Calu3 (cell line): ENCODE results near the gene S100A11. TPM values are rescaled to one million over a fixed set of nuclear protein-coding genes. Genes with fewer than 3 reads are reported as not detected.

Experiments used
- BruUV-seq: library from RNA; stranded (reverse); fragments of 400-500 nt; replicated peaks from 2 replicates; lab custom pipeline; 2021; lab: Mats Ljungman, UMichigan
- CTCF ChIA-PET: fragments of 300-600 bp; sonication (Branson Sonifier 250); formaldehyde crosslinking; loops from one replicate; lab custom pipeline; 2022; ENCODE audit warnings: antibody characterized with exemption; lab: Charles Lee
- DNase-seq: peaks from one replicate; pipeline ENCODE4 v3.0.0; 2022
- H3K27ac Mint-ChIP-seq: one replicate; pipeline ENCODE4 v1.8.0; 2022; ENCODE audit warnings: mixed read lengths; ENCODE audit not compliant: unreplicated experiment
- H3K27me3 Mint-ChIP-seq: one replicate; pipeline ENCODE4 v1.8.0; 2022; ENCODE audit warnings: mixed read lengths; ENCODE audit not compliant: unreplicated experiment
- H3K36me3 Mint-ChIP-seq: one replicate; pipeline ENCODE4 v1.8.0; 2022; ENCODE audit warnings: mild to moderate bottlenecking, moderate library complexity, mixed read lengths; ENCODE audit not compliant: insufficient read depth, unreplicated experiment
- H3K4me1 Mint-ChIP-seq: one replicate; pipeline ENCODE4 v1.8.0; 2022; ENCODE audit warnings: mild to moderate bottlenecking, low read depth, mixed read lengths; ENCODE audit not compliant: unreplicated experiment
- H3K4me3 Mint-ChIP-seq: one replicate; pipeline ENCODE4 v1.8.0; 2022; ENCODE audit warnings: mild to moderate bottlenecking, low read depth, moderate library complexity, mixed read lengths; ENCODE audit not compliant: unreplicated experiment
- H3K9me3 Mint-ChIP-seq: one replicate; pipeline ENCODE4 v1.8.0; 2022; ENCODE audit warnings: low read depth, mixed read lengths; ENCODE audit not compliant: unreplicated experiment
- intact Hi-C: fragments of 100-400 bp; cut with micrococcal nuclease; formaldehyde crosslinking; loops from one replicate; pipeline ENCODE4 v1.10.0; 2022; ENCODE audit not compliant: unreplicated experiment
- total RNA-seq: library from RNA; stranded (reverse); gene quantifications from 2 replicates; pipeline ENCODE4 v1.2.3, GENCODE V29; 2022
- TF ChIP-seq, protein P1 (sequence below): fragments of 200-600 bp; IDR thresholded peaks from one replicate; pipeline ENCODE4 v1.8.0; 2022; ENCODE audit warnings: antibody characterized with exemption; ENCODE audit not compliant: unreplicated experiment

The S100A11 gene
- total RNA-seq, 1 experiment from 2014 or later = 1,217 TPM

DNA sequence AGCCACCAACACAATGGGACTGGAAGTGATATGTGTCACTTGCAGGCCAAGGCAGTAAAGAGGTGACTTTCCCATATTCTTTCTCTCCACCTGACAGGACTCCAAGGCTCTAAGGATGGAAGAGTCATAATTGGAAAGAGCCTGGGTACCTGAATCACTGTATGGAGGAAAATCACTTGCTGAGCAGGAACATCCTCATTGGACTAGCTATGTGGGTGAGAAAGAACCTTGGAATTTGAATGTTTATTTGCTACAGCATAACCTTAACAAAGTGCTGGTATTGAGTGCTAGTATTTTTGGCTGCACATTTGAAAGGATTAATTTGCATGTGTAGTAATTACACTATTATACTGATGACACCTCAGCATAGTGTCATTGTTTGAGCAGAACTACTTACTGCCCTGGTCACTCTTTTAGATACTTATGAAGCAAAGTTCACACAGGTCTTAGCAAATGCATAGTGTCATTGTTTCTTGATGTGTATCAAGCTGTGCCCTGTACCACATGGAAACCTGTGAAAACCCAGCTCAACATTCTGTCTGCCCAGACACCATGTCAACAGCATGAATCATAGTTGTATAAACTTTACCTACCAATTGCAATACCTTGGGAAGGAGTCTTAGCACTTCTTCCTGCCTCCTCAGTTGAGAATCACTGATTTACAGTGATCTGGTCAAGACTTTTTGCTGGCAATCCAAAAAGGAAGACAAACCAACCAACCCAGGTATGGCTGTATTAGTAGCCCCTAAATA, 38.0 kb downstream of the S100A11 start:
- no peaks in the 10 kb centered on the region for H3K9me3 Mint-ChIP-seq
- H3K27ac Mint-ChIP-seq = peak overlapping the region; percentile 44
- peaks cover 30% of the 10 kb centered on the region for H3K36me3 Mint-ChIP-seq
- H3K4me3 Mint-ChIP-seq = no peak overlapping the region
- intact Hi-C loops = loop anchor here (1.0 to 2.0 kb wide), 2 partner anchors 36 to 109 kb away; no protein-coding TSS in a partner anchor
- no TSS peak for BruUV-seq
- H3K4me1 Mint-ChIP-seq = peaks cover 70% of the 10 kb centered on the region
- DNase-seq = peak; percentile 68
- no peaks in the 10 kb centered on the region for H3K27me3 Mint-ChIP-seq
- CTCF ChIA-PET = interaction anchor here (0.5 to 7.7 kb wide), 20 partner anchors 10 to 1960 kb away, joined by 3 to 146 read pairs (median 5); partner anchors contain the start of genes C2CD4D, CRTC2, S100A11 and THEM4
- TF ChIP-seq, protein P1, sequence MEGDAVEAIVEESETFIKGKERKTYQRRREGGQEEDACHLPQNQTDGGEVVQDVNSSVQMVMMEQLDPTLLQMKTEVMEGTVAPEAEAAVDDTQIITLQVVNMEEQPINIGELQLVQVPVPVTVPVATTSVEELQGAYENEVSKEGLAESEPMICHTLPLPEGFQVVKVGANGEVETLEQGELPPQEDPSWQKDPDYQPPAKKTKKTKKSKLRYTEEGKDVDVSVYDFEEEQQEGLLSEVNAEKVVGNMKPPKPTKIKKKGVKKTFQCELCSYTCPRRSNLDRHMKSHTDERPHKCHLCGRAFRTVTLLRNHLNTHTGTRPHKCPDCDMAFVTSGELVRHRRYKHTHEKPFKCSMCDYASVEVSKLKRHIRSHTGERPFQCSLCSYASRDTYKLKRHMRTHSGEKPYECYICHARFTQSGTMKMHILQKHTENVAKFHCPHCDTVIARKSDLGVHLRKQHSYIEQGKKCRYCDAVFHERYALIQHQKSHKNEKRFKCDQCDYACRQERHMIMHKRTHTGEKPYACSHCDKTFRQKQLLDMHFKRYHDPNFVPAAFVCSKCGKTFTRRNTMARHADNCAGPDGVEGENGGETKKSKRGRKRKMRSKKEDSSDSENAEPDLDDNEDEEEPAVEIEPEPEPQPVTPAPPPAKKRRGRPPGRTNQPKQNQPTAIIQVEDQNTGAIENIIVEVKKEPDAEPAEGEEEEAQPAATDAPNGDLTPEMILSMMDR = no peak

DNA sequence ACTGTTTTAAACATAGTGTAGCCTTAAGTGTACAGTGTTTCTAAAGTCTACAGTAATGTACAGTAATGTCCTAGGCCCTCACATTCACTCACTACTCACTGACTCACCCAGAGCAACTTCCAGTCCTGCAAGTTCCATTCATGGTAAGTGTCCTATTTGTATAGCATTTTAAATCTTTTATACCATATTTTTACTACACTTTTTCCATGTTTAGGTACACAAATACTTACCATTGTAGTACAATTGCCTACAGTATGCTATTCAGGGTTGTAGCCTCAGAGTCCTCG, 39.6 kb downstream of the S100A11 start:
- BruUV-seq = no TSS peak
- no peak for DNase-seq
- Mint-ChIP-seq H3K27ac (peak overlapping the region; percentile 44), H3K27me3 (no peaks in the 10 kb centered on the region), H3K9me3 (no peaks in the 10 kb centered on the region), H3K4me1 (peaks cover 59% of the 10 kb centered on the region), H3K36me3 (peaks cover 46% of the 10 kb centered on the region), H3K4me3 (no peak overlapping the region)
- TF ChIP-seq, protein P1 = no peak
- CTCF ChIA-PET = interaction anchor here (2.1 kb wide), 1 partner anchor 21 kb away, joined by 13 read pairs; no protein-coding TSS in a partner anchor
- intact Hi-C loops = no loop called here

DNA sequence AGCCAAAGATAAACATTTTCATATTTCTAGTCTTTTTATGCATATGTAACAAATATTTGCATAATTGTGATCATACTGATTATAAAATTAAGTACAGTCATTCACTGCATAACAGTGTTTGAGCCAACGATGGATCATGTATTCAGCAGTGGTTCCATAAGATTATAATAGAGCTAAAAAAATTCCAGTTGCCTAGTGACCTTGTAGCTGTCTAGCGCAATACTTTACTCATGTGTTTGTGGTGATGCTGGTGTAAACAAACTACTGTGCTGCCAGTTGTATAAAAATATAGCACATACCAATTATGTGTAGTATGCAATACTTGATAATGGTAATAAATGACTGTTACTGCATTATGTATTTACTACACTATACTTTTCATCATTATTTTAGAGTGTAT, 41.0 kb downstream of the S100A11 start:
- intact Hi-C loops = loop anchor here (1.0 kb wide), 1 partner anchor 27 kb away; no protein-coding TSS in a partner anchor
- no TSS peak for BruUV-seq
- Mint-ChIP-seq H3K27ac (peak overlapping the region; percentile 51), H3K4me1 (peaks cover 54% of the 10 kb centered on the region), H3K27me3 (no peaks in the 10 kb centered on the region), H3K36me3 (peaks cover 61% of the 10 kb centered on the region), H3K4me3 (no peak overlapping the region), H3K9me3 (no peaks in the 10 kb centered on the region)
- TF ChIP-seq, protein P1 = no peak
- DNase-seq = no peak
- CTCF ChIA-PET = interaction anchor here (0.6 to 2.4 kb wide), 5 partner anchors 9 to 87 kb away, joined by 3 to 32 read pairs (median 9); partner anchors contain the start of gene THEM4

DNA sequence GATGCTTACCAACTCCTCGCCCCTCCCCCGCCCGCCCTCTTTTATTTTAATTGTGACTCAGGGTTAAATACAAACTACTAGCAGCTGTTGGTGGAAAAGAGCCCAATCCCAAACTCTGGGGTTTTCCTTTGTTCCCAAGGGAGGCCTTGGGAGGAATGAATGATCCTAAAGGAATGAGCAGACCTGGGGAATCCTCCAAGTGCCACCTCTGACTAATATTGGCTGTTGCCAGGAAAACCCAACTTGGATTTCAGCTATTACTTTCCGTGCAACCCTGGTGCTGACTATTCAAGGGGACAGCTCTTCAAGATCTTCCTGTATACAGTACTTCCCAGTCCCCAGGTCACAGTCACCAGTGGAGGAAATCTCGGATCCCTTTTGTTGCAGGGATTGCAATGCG, 41.8 kb downstream of the S100A11 start:
- BruUV-seq = no TSS peak
- peak overlapping the region; percentile 57 for H3K27ac Mint-ChIP-seq
- peak overlapping the region; percentile 17 for H3K4me3 Mint-ChIP-seq
- TF ChIP-seq, protein P1 = no peak
- H3K36me3 Mint-ChIP-seq = peaks cover 69% of the 10 kb centered on the region
- intact Hi-C loops = loop anchor here (1.0 kb wide), 1 partner anchor 27 kb away; no protein-coding TSS in a partner anchor
- peak; percentile 39 for DNase-seq
- no peaks in the 10 kb centered on the region for H3K27me3 Mint-ChIP-seq
- H3K4me1 Mint-ChIP-seq = peaks cover 54% of the 10 kb centered on the region
- no peaks in the 10 kb centered on the region for H3K9me3 Mint-ChIP-seq
- CTCF ChIA-PET = interaction anchor here (0.8 to 2.4 kb wide), 5 partner anchors 26 to 86 kb away, joined by 3 to 32 read pairs (median 9); partner anchors contain the start of gene THEM4
